Measurements from ENCODE around the gene HSF2.

Gene HSF2

GRCh38 chr6:122399348-122400120 is at the start of gene HSF2:
HSF2 (plus strand) TSS chr6:122399652; CDS start chr6:122399738, 86 bp downstream.
- DNase-seq (ENCODE audit: low read depth), result peak; percentile 78

GRCh38 chr6:122352981-122353664 is 46.3 kb upstream of the HSF2 start:
- no peak for DNase-seq (ENCODE audit: low read depth)

GRCh38 chr6:122360809-122361208 is 38.6 kb upstream of the HSF2 start:
- no peak for DNase-seq (ENCODE audit: low read depth)

GRCh38 chr6:122361314-122361979 is 38.0 kb upstream of the HSF2 start:
- DNase-seq (ENCODE audit: low read depth), result no peak

GRCh38 chr6:122363769-122364483 is 35.5 kb upstream of the HSF2 start:
- no peak for DNase-seq (ENCODE audit: low read depth)

GRCh38 chr6:122365775-122366403 is 33.6 kb upstream of the HSF2 start:
- no peak for DNase-seq (ENCODE audit: low read depth)

- DNase-seq (ENCODE audit: low read depth), result no peak
These were observed 32.3 kb upstream of the HSF2 start for GRCh38 chr6:122367171-122367570.

- DNase-seq (ENCODE audit: low read depth), result no peak
These were observed 29.9 kb upstream of the HSF2 start for GRCh38 chr6:122369536-122369935.

- DNase-seq (ENCODE audit: low read depth), result no peak
These were observed 26.8 kb upstream of the HSF2 start for GRCh38 chr6:122372647-122373046.

- DNase-seq (ENCODE audit: low read depth), result no peak
These were observed 25.1 kb upstream of the HSF2 start for GRCh38 chr6:122374307-122374706.

- DNase-seq (ENCODE audit: low read depth), result no peak
These were observed 23.2 kb upstream of the HSF2 start for GRCh38 chr6:122376246-122376645.

GRCh38 chr6:122381494-122382265 is 17.8 kb upstream of the HSF2 start:
- DNase-seq (ENCODE audit: low read depth), result no peak

- DNase-seq (ENCODE audit: low read depth), result no peak
These were observed 13.4 kb upstream of the HSF2 start for GRCh38 chr6:122385857-122386612.

GRCh38 chr6:122388945-122389344 is 10.5 kb upstream of the HSF2 start:
- DNase-seq (ENCODE audit: low read depth), result no peak

- DNase-seq (ENCODE audit: low read depth), result no peak
These were observed 9.6 kb upstream of the HSF2 start for GRCh38 chr6:122389704-122390372.

- no peak for DNase-seq (ENCODE audit: low read depth)
These were observed 6.7 kb upstream of the HSF2 start for GRCh38 chr6:122392564-122393350.

- no peak for DNase-seq (ENCODE audit: low read depth)
These were observed 6.0 kb upstream of the HSF2 start for GRCh38 chr6:122393351-122393896.

GRCh38 chr6:122394016-122394415 is 5.4 kb upstream of the HSF2 start:
- DNase-seq (ENCODE audit: low read depth), result no peak

GRCh38 chr6:122399055-122399347 is 451 bp upstream of the HSF2 start:
- DNase-seq (ENCODE audit: low read depth), result no peak
